GM18909 (cell line): Measurements from ENCODE around the gene MSANTD3.
"Not testable (repeated sequence)": the region's sequence is repeated elsewhere in the genome, so short reads cannot be mapped to it uniquely, and the experiment has no call there.

Experiments used
- ATAC-seq: cut with Tn5 transposase; IDR thresholded peaks from one replicate; pipeline ENCODE4 v1.9.1; 2021; ENCODE audit warnings: mild to moderate bottlenecking; ENCODE audit not compliant: unreplicated experiment, poor library complexity

Gene MSANTD3

DNA sequence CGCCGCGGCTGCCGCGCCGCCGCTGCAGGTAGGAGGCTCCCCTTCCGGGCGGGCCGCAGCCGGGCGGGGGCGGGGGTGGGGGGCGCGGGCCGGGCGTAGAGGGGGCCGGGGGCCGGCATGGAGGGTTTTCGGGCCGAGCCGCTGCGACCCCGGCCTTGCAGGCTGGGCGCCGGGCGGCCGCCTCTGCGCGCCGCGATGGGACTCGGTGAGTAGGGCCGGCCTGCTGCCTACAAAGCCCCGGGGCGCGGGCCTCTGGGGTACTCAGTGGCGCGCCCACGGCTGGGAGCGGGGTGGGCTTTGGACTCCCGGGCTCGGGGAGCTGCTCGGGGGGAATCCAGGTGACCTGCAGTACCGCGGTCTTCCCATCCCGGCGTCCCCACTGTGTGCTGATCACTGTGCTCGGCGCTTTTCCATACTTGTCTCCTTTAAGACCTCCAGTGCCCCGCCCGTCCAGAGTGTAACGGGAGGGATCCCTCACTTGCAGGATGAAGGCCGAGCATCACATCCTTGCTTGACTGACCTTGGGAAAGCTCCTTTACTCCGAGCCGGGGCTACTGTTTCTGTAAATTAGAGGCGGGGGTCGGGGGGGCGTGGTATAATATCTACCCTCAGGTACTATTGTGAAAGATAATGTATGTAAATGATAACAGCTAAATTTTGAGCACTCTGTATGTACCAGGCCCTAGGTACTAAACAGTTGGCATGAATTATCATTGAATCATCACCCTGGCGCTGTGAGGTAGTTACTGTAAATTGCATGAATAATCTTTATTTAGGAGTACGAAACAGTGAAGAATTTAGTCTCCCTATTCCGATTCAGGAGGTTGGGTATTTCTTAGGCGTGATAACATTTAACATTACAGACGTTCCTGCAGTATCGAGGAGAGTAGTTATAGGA lies 672 bp downstream of the MSANTD3 start:
- ATAC-seq: peak; percentile 68

DNA sequence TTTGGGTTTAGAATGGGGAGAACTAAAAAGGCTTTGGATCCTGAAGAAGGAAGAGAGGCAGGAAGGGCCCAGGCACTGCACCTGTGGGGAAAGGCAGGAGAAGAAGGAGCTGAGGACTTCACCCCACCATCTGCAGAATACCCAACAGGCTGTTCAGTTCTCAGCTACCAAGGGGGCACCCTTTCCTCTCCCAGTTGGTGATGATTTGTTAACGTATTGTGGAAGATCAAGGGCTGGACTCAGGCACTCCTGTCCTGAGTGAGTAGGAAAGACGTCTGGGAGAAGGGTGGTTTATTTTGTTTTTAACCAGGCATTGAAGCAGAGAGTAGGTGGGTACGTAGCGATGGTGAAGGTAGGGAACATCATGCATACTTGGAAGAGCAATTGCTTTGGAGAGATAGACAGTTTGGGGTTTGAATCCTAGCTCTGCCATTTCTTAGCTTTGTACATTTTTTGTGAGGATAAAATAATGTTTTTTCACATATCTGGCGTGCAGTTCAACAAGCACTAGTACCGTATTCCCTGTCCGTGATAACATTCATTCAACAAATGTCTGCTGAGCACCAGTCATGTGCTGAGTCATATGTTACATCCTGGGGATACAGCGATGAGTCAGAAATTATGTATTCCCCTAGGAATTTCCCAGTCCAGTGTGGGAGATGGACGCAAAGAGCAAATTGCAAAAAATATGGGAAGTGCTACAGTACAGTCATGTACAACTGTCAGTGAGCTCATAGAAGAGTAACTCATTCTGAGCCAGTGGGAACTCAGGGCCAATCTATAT lies 2.1 kb downstream of the MSANTD3 start:
- no peak for ATAC-seq

GRCh38 chr9:100430286-100430940 lies 3.5 kb downstream of the MSANTD3 start:
- ATAC-seq: no peak

DNA sequence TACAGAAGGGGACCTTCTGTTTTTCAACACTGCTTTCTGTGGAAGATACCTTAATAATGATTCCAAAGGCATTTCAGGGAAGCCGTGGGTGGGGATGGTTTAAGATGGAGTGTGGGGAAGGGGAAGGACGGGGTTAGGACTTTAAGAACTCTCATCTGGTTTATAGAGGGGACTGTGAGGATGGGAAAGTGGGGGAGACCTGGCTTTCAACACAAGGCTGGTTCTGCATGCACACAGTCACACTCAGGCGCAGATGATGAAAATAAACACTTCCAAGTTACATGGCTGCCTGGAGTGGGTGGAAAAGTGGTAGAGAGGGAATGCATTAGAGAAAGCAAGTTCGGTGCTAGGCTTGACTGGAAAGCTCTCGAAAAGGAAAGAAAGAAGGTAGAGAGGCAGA lies 4.9 kb downstream of the MSANTD3 start:
- ATAC-seq: no peak

GRCh38 chr9:100432736-100433135 lies 5.8 kb downstream of the MSANTD3 start:
- no peak for ATAC-seq

DNA sequence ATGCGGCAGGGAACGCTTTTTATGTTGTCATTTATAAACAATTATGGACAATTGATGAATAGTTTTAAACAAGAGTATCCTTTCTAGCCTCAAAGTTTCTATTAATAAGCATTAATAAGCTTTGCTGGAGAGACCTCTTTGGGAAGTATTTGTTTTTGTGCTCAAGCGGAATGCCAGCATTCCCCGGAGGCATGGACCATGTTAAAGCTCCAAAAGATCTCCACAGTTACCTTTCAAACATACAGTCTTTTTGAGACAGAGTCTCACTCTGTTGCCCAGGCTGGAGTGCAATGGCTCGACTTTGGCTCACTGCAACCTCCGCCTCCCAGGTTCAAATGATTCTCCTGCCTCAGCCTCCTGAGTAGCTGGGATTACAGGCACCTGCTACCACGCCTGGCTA lies 9.6 kb downstream of the MSANTD3 start:
- ATAC-seq: no peak

DNA sequence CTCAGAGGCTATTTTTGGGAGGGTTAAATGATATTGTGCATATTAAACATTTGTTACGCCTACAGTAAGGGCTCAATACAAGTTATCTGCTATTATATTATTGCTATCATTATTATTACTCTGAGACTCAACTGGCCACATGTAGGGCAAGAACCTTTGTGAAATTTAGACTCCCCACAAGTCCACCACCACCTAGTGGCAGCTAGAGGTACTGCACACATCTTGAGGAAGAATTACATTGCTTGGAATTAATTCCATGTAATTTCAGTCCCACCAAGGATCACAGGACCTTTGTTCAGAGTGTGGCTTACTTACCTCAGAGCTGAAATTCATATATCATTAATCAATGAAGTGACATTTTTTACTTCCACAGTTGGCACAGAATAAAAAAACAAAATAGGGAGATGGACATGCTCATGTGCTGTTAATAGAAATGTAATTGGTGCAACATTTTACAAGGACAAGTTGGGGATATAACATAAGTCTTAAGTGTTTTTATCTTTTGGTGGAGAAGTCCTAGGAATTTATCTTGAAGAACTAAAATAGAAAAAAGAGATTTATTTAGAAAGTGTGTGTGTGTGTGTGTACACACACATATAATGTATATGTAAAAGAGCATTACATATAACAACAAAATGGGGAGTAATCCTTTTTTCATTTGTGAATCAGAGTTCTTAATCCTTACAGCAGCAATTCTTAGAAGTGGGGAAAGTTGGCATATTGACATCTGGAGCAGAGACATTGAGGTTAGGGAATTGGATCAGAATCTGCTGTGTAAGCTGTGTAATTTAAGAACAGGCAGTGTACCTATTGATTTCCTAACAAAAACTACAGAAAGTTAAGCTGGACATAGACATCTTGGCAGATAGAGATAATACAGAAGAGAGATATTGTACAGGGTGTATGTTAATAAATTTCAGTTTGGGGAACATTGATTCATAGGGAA lies 11.2 kb downstream of the MSANTD3 start:
- ATAC-seq: peak; percentile 74

GRCh38 chr9:100440071-100440470 lies 13.1 kb downstream of the MSANTD3 start:
- ATAC-seq: no peak

- ATAC-seq: not testable (repeated sequence)
These were observed 13.5 kb downstream of the MSANTD3 start for GRCh38 chr9:100440487-100440886.

GRCh38 chr9:100441911-100442361 lies 15.0 kb downstream of the MSANTD3 start:
- no peak for ATAC-seq

- no peak for ATAC-seq
These were observed 17.1 kb downstream of the MSANTD3 start for GRCh38 chr9:100443781-100444768.

DNA sequence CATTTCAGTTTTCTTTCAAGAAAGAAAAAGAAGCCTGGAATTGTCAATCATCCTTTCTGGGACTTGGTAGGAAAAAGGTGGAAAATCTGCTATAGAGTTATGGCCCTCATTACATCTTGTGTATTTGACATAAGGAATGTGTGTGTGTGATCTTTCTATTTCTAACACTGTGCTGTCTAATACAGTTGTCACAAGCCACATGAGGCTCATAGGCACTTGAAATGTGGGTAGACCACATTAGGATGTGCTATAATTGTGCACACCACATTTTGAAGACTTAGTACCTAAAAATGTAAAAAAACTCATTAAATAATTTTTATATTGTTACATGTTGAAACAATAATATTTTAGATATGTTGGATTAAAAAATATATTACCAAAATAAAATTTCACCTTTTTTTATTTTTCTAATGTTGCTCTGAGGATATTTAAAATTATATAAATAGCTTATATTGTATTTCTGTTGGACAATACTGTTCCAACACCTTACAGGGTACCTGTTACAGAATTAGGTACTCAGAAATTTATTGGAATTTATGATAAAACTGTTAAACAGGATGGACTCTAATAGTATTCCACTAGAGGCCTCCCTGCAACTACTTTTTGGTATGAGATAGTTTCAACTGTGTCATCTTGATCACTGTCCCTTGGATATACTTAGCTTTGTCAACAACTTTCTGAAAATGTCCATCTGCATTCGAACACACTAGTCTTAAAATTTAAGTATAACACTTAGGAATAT lies 18.4 kb downstream of the MSANTD3 start:
- ATAC-seq: no peak

- ATAC-seq: no peak
These were observed 19.1 kb downstream of the MSANTD3 start for GRCh38 chr9:100445903-100446549.

DNA sequence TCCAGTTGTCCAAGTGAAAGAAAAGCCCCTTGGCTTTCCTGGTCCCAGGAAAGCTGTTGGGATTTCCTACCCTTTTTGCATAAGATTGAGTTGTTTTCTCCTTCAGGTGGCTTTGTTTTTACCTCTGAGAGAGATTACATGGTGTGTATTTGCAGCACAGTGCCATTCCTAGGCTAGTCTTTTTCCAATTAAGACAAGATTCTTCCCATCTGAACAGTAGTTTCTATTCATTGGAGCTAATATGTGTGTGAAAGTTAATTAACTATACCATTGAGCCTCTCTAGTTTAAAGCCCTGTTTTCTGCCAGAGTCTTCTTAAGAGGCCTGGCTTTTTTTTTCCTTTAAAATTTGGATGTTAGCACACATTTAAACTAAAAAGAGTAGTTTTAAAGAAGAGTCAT lies 20.1 kb downstream of the MSANTD3 start:
- no peak for ATAC-seq

- no peak for ATAC-seq
These were observed 21.3 kb downstream of the MSANTD3 start for GRCh38 chr9:100448266-100448665.

DNA sequence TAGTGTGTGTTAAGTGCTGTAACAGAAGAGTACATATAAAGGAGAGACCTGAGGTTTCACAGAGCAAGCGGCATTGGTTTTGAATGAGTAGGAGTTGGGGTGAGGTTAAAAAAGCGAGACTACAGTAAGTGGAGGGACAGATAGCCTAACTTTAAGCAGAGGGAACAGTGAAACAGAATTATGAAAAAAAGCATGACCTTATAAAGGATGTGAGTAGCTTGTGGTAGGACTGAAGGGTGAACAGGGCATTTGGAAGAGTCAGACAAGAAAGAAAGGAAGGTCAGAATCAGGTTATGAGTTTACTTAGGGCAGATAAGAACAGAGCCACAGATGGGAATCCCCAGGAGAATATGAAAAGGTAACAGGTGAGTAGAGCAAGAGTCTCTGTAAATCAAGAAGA lies 22.5 kb downstream of the MSANTD3 start:
- peak; percentile 64 for ATAC-seq

GRCh38 chr9:100452894-100453293 lies 26.0 kb downstream of the MSANTD3 start:
- no peak for ATAC-seq
